Choroid plexus epithelial cell (primary cell): ENCODE data around the gene ARFGAP2.
A peak's percentile ranks its signal among the peaks of the same experiment; 100 is the strongest.

Experiments used
- DNase-seq: peaks from one replicate; pipeline ENCODE4 v3.0.0-alpha.2; 2010; ENCODE audit warnings: low read depth
- H3K4me3 ChIP-seq: 2 replicates; pipeline ENCODE4 v1.5.1; 2011; ENCODE audit warnings: low read depth, mild to moderate bottlenecking, control low read depth, low read length, moderate library complexity
- TF ChIP-seq, protein P1 (sequence below): conservative IDR thresholded peaks from 2 replicates; pipeline ENCODE4 v1.5.1; 2011; ENCODE audit warnings: low read depth, mild to moderate bottlenecking, control low read depth, inconsistent platforms, low read length, moderate library complexity

The ARFGAP2 gene

DNA sequence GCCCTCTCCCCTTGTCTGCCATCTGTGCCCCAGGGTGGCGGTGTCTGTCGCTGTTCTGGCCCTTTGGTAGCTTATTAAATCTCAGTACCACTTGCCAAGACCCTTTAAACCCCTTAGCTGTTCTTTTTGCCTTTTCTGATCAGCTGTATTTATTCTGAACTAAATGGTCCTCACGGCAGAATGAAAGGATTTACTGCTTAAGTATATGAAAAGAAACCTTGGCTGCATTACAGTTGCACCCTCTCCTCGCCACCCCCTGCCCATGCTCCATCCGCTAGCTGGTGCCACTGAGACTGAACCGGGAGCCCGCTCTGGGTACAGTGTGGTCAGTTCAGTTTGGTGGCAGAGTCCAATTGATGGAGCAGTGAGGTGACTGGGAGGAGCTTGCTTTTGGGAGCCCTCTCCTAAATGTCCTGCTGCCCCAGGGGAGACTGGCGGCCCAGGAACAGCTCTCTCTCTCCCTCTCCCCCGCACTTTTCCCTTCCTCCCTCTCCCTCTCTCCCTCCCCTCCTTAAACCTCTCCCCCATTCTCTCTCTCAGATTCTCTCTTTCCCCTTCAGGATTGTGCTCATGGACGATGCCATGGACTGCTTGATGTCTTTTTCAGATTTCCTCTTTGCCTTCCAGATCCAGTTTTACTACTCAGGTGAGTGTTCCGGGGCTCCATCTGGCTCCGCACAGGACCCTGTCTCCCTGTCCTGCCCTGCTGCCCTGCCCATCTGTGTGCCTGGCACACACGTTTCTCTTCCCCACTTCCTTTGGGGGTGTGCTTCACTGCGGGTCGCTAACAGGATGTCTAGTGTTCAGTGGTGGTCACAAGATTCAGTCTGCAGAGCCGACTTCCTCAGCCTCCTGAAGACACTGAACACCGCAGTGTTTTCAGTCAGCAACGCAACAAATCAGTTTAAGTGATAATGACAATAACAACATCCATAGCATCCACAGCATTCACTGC lies 21.8 kb downstream of the ARFGAP2 start:
- DNase-seq: no peak
- TF ChIP-seq, protein P1, sequence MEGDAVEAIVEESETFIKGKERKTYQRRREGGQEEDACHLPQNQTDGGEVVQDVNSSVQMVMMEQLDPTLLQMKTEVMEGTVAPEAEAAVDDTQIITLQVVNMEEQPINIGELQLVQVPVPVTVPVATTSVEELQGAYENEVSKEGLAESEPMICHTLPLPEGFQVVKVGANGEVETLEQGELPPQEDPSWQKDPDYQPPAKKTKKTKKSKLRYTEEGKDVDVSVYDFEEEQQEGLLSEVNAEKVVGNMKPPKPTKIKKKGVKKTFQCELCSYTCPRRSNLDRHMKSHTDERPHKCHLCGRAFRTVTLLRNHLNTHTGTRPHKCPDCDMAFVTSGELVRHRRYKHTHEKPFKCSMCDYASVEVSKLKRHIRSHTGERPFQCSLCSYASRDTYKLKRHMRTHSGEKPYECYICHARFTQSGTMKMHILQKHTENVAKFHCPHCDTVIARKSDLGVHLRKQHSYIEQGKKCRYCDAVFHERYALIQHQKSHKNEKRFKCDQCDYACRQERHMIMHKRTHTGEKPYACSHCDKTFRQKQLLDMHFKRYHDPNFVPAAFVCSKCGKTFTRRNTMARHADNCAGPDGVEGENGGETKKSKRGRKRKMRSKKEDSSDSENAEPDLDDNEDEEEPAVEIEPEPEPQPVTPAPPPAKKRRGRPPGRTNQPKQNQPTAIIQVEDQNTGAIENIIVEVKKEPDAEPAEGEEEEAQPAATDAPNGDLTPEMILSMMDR: no peak
- H3K4me3 ChIP-seq: no peak overlapping the region

DNA sequence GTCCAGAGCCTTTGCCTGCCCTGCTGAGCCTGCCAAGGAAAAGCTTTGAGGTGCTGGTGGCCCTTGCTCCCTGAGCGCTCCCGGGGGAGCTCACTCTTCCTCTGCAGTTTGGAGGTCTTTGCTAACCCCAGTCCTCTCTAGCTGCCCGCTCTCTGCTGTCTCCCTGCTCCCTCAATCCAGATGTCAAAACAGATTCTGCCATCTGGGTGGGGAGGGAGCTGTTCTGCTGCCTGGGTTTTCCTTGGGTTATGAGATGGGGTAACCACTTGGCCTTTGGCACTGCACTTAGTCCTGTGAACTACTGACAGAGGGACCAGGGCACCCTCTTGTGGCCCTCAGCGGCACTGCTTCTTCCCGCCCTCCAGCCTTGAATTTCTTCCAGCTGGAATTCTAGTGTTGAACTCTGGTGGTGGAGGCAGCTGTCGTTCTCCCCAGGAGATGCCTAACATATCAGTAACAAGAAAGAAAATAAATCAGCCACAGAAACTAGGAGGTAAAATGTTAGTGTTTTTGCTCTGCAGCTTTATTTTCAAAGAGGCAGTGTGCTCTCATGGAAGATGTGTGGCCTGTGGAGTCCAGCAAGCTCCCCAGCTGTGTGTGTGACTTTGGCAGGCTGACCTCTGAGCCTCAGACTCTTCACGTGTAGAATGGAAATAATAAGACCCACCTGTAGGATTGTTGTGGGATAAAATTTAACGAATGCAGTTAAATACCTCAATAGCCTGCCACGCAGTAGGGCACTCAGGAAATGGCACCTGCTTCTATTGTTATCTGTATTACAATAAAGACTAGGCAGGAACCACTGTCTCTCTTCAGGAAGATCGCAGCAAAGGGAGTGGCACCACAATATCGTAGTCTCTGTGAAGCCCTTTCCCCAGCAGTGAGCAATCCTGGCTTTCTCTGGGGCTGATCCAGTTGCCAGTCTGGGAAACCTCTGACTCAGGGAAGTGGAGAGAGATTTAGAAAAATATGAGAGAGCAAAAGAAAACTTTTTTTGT lies 23.4 kb downstream of the ARFGAP2 start:
- peak; percentile 90 for DNase-seq
- H3K4me3 ChIP-seq: no peak overlapping the region
- TF ChIP-seq, protein P1: peak; percentile 99

DNA sequence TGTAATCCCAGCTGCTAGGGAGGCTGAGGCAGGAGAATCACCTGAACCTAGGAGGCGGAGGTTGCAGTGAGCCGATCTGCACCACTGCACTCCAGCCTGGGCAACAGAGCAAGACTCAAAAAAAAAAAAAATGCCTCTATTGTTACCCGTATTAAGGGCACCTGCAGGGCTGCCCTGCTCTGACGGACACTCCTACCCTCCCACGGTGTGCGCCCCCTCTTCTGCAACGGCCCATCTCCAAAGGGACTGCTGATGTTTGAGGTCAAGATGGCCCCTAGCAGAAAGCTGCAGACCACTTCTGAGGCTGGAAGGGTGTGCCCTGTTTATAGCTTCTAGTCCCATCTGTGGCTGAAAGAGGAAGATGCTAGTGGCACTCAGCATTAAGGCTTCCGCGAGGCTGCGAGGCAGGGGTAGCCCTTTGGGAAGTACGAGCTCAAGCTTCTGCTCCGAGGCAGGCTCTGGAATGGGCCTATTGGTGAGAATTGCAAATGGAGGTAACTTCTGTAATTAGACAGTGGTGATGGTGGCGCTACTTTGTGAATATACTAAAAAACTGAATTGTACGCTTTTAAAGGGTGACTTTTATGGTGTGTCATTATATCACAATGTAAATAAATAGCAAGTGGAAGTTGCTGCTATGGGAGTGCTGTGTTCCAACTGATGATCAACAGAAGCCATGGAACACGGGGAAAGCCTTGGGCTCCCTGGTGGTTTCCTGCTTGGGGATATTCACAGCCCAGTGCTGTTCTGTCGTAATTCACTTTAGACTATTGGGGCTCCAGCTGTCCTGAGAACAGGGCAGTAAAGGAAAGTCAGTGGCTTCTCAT lies 24.3 kb downstream of the ARFGAP2 start:
- H3K4me3 ChIP-seq: no peak overlapping the region
- DNase-seq: peak; percentile 40
- TF ChIP-seq, protein P1: no peak

DNA sequence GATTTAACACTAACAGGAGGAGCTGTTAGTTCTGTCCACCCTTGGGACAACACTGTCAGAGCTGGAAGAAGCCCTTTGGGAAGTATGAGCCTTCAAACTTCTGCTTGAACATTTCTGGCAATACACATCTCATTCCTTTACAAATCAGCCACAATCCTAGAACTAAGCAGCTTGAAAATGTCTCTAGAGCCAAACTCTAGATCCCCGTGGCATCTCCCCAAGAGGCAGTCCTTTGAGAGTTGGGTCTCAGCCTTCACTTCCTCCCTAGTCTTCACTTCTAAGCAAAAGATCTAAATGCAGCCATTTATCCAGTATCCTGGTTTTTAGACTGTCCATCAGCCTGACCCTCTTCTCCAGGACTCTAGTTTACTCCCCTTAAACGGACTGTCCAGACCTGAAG lies 26.9 kb downstream of the ARFGAP2 start:
- no peak for DNase-seq
- no peak overlapping the region for H3K4me3 ChIP-seq
- TF ChIP-seq, protein P1: no peak

DNA sequence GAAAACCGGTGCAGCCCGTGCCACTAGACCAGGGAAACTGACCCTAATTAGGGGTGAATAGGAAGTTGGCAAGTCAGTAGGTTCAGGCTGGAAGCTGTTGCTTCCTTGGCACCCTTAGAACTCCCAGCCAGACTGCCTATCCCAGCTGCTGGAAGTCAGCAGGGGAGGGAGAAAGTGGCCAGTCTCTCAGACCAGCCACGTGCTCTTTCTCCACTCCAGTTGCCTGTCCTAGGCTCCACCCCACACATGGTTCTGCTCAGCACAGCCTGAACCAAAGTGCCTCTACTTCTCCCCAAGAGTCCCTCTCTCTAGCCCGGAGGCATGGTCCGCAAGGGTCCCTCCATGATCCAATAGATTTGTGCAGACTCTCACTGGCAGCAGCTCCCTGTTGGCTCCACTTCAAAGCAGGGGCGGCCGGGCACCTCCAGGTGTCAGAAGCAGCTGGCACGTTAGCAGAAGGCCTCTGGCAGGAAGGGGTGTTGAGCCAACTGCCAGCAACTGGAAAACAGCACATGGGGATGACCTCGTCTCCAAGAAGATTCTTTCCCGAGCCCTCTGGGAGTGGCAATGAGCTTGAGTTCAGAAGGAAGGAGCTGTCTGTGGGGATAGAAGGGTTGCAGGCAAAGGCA lies 27.7 kb downstream of the ARFGAP2 start:
- TF ChIP-seq, protein P1: no peak
- DNase-seq: no peak
- no peak overlapping the region for H3K4me3 ChIP-seq

DNA sequence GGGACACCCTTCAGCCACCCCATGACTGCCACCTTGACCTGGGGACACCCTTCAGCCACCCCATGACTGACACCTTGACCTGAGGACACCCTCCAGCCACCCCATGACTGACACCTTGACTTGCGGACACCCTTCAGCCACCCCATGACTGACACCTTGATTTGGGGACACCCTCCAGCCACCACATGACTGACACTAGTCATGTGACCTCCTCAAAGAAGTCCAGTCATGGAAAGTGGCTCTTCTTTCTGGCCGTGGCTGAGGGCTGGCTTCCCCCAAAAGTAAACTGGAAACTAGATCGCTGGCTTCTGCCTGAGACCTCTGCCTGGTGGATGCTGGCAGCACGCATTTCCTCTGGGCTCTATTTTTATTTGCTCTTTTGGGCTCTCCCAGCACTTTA lies 28.4 kb downstream of the ARFGAP2 start:
- no peak for DNase-seq
- TF ChIP-seq, protein P1: no peak
- no peak overlapping the region for H3K4me3 ChIP-seq
